Karpas-422 (cell line): ENCODE measurements around the gene DDI2. TPM values are rescaled to one million over a fixed set of nuclear protein-coding genes. Genes with fewer than 3 reads are reported as not detected.
"Not testable (repeated sequence)": the region's sequence is repeated elsewhere in the genome, so short reads cannot be mapped to it uniquely, and the experiment has no call there.

Experiments used
- DNase-seq: peaks from one replicate; pipeline ENCODE4 v3.0.0-alpha.2; 2015
- H2AFZ ChIP-seq: fragments of 200-600 bp; sonication (generic); 2 replicates; pipeline ENCODE4 v1.6.1; 2014; ENCODE audit warnings: antibody characterized with exemption, low read length, mixed read lengths
- H3K27ac ChIP-seq: fragments of 200-600 bp; sonication (generic); 2 replicates; pipeline ENCODE4 v1.5.1; 2014; ENCODE audit warnings: mild to moderate bottlenecking, low read length, moderate library complexity
- H3K27me3 ChIP-seq: fragments of 200-600 bp; sonication (generic); 2 replicates; pipeline ENCODE4 v1.6.1; 2014; ENCODE audit warnings: low read length, mixed read lengths
- H3K36me3 ChIP-seq: fragments of 200-600 bp; sonication (generic); 2 replicates; pipeline ENCODE4 v1.6.1; 2014; ENCODE audit warnings: low read length, mixed read lengths; ENCODE audit not compliant: insufficient read depth
- H3K4me1 ChIP-seq: fragments of 200-600 bp; sonication (generic); 2 replicates; pipeline ENCODE4 v1.6.1; 2014; ENCODE audit warnings: mild to moderate bottlenecking, low read length, mixed read lengths
- H3K4me2 ChIP-seq: fragments of 200-600 bp; sonication (generic); 2 replicates; pipeline ENCODE4 v1.6.1; 2014; ENCODE audit warnings: low read length, low read depth, mild to moderate bottlenecking; ENCODE audit not compliant: poor library complexity, severe bottlenecking
- H3K4me3 ChIP-seq: fragments of 200-600 bp; sonication (generic); 2 replicates; pipeline ENCODE4 v1.5.1; 2014; ENCODE audit warnings: mild to moderate bottlenecking, antibody characterized with exemption, low read length, mixed read lengths
- H3K79me2 ChIP-seq: fragments of 200-600 bp; sonication (generic); 2 replicates; pipeline ENCODE4 v1.6.1; 2014; ENCODE audit warnings: mild to moderate bottlenecking, low read length, mixed read lengths
- H3K9ac ChIP-seq: fragments of 200-600 bp; sonication (generic); 2 replicates; pipeline ENCODE4 v1.6.0; 2014; ENCODE audit warnings: low read length
- H3K9me2 ChIP-seq: fragments of 200-600 bp; sonication (generic), shearing (Covaris generic); replicated peaks from 2 replicates; pipeline ENCODE4 v1.6.0; 2014; ENCODE audit warnings: mild to moderate bottlenecking, low read length, moderate library complexity; ENCODE audit not compliant: insufficient read depth
- H3K9me3 ChIP-seq: fragments of 300-700, 200-600 bp; sonication (generic); 2 replicates; pipeline ENCODE4 v1.6.1; 2014; ENCODE audit warnings: low read length, mixed read lengths
- H4K20me1 ChIP-seq: fragments of 200-600 bp; sonication (generic); 2 replicates; pipeline ENCODE4 v1.6.1; 2014; ENCODE audit warnings: mild to moderate bottlenecking, antibody characterized with exemption, low read length, low read depth; ENCODE audit not compliant: insufficient read depth
- total RNA-seq: library from RNA; depleted of rRNA; stranded (reverse); fragments of >200 nt; shearing (Covaris generic); gene quantifications from 2 replicates; pipeline ENCODE4 v1.2.3, GENCODE V29; 2014; ENCODE audit warnings: low replicate concordance

The DDI2 gene
- total RNA-seq, 1 experiment from 2014 or later: 40.0 TPM

DNA sequence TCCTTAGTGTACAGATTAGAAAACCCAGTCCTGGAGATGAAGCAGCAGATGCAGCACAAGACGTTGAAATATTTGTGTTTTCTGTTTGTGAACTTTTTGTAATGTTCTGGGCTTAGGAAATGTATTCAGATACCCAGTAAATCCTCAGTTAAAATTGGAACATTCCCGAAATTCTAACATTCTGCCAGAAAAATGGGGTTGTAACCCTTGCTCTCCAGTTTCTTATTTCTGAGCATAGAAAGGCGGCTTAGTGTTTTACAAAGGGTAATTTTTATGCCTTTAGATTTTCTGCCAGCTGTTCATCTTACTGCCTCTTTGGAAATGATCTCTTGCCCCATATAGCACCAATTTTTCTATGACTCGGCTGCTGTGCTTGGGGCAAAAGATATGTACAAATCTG is 20.6 kb downstream of the DDI2 start:
- H3K9ac ChIP-seq: no peak overlapping the region
- H3K9me2 ChIP-seq: no peaks in the 10 kb centered on the region
- no peak overlapping the region for H2AFZ ChIP-seq
- H3K27ac ChIP-seq: no peak overlapping the region
- peaks cover 37% of the 10 kb centered on the region for H3K79me2 ChIP-seq
- H3K9me3 ChIP-seq: no peaks in the 10 kb centered on the region
- H4K20me1 ChIP-seq: 0 out of 2 replicates have a peak, but pooled peaks cover 4% of the 10 kb centered on the region
- peaks cover 57% of the 10 kb centered on the region for H3K36me3 ChIP-seq
- no peaks in the 10 kb centered on the region for H3K4me1 ChIP-seq
- no peaks in the 10 kb centered on the region for H3K27me3 ChIP-seq
- no peak for DNase-seq
- no peak overlapping the region for H3K4me3 ChIP-seq
- no peak overlapping the region for H3K4me2 ChIP-seq

DNA sequence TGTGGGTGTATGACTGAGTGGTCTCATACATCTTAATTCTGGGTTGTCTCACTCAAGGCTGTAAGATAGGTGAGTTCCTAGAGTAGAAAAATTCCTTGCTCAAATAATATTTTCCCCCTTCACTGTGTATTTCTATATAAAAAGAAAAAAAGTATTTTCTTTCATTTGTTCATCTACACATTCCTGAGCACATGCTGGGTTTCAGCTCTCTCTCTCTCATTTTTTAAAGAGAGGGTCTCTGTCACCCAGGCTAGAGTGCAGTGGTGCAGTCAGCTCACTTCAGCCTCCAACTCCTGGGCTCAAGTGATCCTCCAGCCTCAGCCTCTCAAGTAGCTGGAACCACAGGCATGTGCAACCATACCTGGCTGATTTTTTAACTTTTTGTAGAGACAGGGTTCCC is 22.0 kb downstream of the DDI2 start:
- Histone ChIP-seq H3K9me2 (no peaks in the 10 kb centered on the region), H3K27ac (no peak overlapping the region), H3K9ac (no peak overlapping the region), H3K27me3 (no peaks in the 10 kb centered on the region), H4K20me1 (0 out of 2 replicates have a peak, but pooled peaks cover 4% of the 10 kb centered on the region), H3K9me3 (no peaks in the 10 kb centered on the region), H3K36me3 (peaks cover 55% of the 10 kb centered on the region), H3K4me1 (no peaks in the 10 kb centered on the region), H3K79me2 (peaks cover 40% of the 10 kb centered on the region), H3K4me2 (no peak overlapping the region), H3K4me3 (no peak overlapping the region), H2AFZ (no peak overlapping the region)
- no peak for DNase-seq

DNA sequence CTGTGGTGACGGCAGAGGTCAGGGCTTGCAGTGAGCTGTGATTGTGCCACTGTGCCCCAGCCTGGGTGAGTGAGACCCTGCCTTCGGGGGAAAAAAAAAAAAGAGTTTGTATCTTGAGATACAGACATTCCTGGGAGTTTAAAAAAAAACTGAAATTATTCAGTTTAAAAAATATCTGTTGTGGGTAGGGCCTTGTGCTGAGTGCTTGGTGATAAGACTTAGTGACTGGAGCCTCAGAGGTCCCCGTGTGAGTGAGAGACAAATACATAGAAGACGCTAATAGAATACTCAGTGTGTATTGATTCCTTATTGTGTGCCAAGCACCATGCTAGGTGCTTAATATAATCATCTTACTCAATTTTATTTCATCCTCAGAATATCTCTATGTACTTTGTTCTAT is 22.7 kb downstream of the DDI2 start:
- Histone ChIP-seq H3K4me1 (no peaks in the 10 kb centered on the region), H3K9me2 (no peaks in the 10 kb centered on the region), H3K27ac (no peak overlapping the region), H3K4me3 (no peak overlapping the region), H3K27me3 (no peaks in the 10 kb centered on the region), H3K4me2 (no peak overlapping the region), H2AFZ (no peak overlapping the region), H4K20me1 (0 out of 2 replicates have a peak, but pooled peaks cover 4% of the 10 kb centered on the region), H3K9ac (no peak overlapping the region), H3K79me2 (peaks cover 40% of the 10 kb centered on the region), H3K36me3 (peaks cover 52% of the 10 kb centered on the region), H3K9me3 (no peaks in the 10 kb centered on the region)
- DNase-seq: no peak

DNA sequence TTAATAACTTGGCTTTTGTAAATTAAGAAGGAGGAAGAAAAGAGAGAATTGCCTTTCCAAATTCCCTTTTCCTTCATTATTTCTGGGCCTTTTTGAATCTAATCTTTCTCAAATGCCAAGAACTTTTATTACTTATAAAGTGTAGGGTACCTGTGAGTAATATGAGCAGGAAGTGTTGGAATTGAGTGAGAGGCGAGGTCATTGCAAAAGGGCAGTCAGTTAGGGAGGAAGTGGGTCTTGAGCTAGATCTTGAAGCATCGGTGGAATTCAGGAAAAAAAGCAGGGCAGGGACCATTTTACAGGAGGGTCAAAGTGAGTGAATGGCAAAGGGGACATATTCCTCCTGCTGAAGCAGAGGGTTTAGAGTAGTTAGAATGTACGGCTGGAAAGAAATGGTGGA is 23.4 kb downstream of the DDI2 start:
- no peak overlapping the region for H3K27ac ChIP-seq
- no peak overlapping the region for H3K4me2 ChIP-seq
- no peak overlapping the region for H2AFZ ChIP-seq
- no peak overlapping the region for H3K4me3 ChIP-seq
- 0 out of 2 replicates have a peak, but pooled peaks cover 4% of the 10 kb centered on the region for H4K20me1 ChIP-seq
- H3K9me2 ChIP-seq: no peaks in the 10 kb centered on the region
- H3K27me3 ChIP-seq: no peaks in the 10 kb centered on the region
- H3K36me3 ChIP-seq: peaks cover 51% of the 10 kb centered on the region
- no peak overlapping the region for H3K9ac ChIP-seq
- H3K79me2 ChIP-seq: peaks cover 46% of the 10 kb centered on the region
- DNase-seq: no peak
- H3K4me1 ChIP-seq: no peaks in the 10 kb centered on the region
- no peaks in the 10 kb centered on the region for H3K9me3 ChIP-seq

DNA sequence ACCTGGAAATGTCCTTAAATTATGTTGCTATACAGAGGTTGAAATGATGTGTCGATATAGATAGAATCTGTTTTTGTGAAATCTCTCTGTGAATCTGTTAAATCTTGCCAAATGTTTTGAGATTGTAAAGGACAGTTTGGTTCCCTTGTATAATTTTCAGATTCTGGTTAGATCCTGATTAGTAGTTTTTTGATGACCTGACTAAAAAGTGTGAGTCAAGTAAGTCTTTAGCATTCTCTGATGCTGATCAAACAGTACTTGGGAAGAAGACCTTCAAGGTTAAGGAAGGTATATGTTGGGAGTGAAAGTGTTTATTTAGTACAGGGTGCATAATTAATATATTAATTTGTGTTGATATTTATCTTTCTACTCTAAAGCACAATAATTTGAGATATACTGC is 32.7 kb downstream of the DDI2 start:
- H3K9me2 ChIP-seq: no peaks in the 10 kb centered on the region
- H3K9me3 ChIP-seq: no peaks in the 10 kb centered on the region
- H3K4me2 ChIP-seq: no peak overlapping the region
- no peak overlapping the region for H3K4me3 ChIP-seq
- no peak overlapping the region for H3K27ac ChIP-seq
- H2AFZ ChIP-seq: no peak overlapping the region
- no peak for DNase-seq
- peaks cover 23% of the 10 kb centered on the region for H3K79me2 ChIP-seq
- H3K9ac ChIP-seq: no peak overlapping the region
- no peaks in the 10 kb centered on the region for H4K20me1 ChIP-seq
- no peaks in the 10 kb centered on the region for H3K4me1 ChIP-seq
- peaks cover 46% of the 10 kb centered on the region for H3K36me3 ChIP-seq
- H3K27me3 ChIP-seq: no peaks in the 10 kb centered on the region

DNA sequence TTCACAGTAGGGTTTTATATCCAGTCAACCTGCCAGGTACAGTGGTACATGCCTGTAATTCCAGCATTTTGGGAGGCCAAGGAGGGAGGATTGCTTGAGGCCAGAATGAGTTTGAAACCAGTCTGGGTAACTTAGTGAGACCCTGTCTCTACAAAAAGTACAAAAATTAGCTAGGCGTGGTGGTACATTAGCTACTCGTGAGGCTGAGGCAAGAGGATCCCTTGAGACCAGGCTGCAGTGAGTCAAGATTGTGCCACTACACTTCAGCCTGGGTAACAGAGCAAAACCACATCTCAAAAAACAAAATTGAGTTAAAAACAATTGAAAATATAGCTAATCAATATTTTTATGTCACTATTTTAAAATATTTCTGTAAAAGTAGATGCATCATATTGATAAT is 33.2 kb downstream of the DDI2 start:
- Histone ChIP-seq H3K79me2 (peaks cover 21% of the 10 kb centered on the region), H3K27me3 (no peaks in the 10 kb centered on the region), H2AFZ (no peak overlapping the region), H3K4me2 (no peak overlapping the region), H3K9me2 (no peaks in the 10 kb centered on the region), H3K4me1 (no peaks in the 10 kb centered on the region), H3K27ac (no peak overlapping the region), H4K20me1 (no peaks in the 10 kb centered on the region), H3K9ac (no peak overlapping the region), H3K4me3 (no peak overlapping the region), H3K36me3 (peaks cover 47% of the 10 kb centered on the region), H3K9me3 (no peaks in the 10 kb centered on the region)
- no peak for DNase-seq

DNA sequence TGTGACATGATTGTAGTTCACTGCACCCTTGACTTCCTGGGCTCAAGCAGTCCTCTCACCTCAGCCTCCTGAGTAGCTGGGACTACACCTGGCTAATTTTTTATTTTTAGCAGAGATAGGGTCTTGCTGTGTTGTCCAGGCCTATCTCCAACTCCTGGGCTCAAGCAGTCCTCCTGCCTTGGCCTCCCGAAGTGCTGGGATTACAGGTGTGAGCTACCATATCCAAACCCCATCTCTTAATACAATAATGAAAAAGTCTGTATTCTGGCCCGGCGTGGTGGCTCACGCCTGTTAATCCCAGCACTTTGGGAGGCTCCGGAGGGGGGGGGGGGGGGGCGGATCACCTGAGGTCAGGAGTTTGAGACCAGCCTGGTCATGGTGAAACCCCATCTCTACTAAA is 34.9 kb downstream of the DDI2 start:
- not testable (repeated sequence) for H3K4me2 ChIP-seq, H3K27ac ChIP-seq, H3K4me1 ChIP-seq, DNase-seq, H4K20me1 ChIP-seq, H3K9me3 ChIP-seq, H3K4me3 ChIP-seq, H3K9me2 ChIP-seq, H2AFZ ChIP-seq, H3K9ac ChIP-seq, H3K27me3 ChIP-seq
- peaks cover 16% of the 10 kb centered on the region for H3K79me2 ChIP-seq
- H3K36me3 ChIP-seq: peaks cover 54% of the 10 kb centered on the region

DNA sequence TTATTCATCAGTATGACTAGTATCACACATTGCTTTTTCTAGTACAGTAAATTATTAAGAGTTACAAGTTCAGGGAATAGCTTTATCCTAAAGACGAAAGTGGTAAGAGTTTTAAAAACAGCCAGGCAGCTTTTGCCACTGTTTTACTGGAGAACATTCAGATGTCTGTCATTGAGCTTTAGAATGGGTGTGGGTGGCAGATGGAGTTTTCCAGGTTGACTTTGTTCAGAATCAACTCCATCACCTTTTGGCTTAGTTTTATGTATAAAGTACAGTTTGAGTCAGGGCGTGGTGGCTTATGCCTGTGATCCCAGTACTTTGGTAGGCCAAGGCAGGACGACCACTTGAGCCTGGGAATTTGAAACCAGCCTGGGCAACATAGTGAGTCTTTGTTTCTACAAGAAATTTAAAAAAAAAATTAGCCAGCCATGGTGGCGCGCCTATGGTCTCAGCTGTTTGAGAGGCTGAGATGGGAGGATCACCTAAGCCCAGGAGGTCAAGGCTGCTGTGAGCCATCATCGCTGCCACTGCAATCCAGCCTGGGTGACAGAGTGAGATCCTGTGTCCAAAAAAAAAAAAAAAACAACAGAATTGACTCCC is 36.9 kb downstream of the DDI2 start:
- Histone ChIP-seq H3K36me3 (peaks cover 45% of the 10 kb centered on the region), H3K9me2 (no peaks in the 10 kb centered on the region), H2AFZ (no peak overlapping the region), H3K27me3 (no peaks in the 10 kb centered on the region), H3K9ac (no peak overlapping the region), H3K9me3 (no peaks in the 10 kb centered on the region), H3K79me2 (peaks cover 8% of the 10 kb centered on the region), H3K4me3 (no peak overlapping the region), H4K20me1 (no peaks in the 10 kb centered on the region), H3K4me2 (no peak overlapping the region), H3K4me1 (no peaks in the 10 kb centered on the region), H3K27ac (no peak overlapping the region)
- DNase-seq: no peak
